ENCODE results near the gene CARD11.

The CARD11 gene

DNA sequence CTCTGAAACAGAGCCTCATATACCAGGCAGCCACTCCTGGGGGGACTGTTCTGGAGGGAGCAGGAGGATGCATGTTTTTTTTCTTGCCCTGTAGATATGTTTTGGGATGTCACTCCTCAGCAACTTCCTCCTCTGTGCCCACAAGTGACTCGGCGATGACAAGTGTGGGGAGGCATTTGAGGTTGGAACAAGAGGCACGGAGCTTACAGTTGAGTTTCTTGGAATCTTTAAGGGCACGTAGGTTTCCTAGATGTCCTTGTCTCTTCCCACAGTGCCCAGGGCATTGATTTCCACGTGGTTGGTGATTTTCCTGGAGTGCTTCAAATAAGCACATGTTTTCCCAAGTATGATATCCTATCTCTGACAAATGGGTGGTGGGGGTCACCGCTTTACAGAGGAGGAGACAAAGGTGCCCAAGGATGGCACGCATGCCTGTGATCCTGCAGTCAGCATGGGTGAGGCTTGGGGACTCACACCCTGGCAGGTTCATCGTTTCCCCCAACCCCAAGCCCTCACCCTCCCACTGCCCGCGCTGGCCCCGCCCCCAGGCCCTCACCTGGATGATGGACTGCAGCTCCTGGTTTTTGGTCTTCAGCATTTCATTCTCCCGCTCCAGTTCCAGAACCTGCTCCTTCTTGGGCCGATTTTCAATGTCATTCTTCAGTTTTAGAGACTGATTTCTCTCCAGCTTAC is 104.3 kb downstream of the CARD11 start:
- no peak for DNase-seq (ENCODE audit: low read depth)

DNA sequence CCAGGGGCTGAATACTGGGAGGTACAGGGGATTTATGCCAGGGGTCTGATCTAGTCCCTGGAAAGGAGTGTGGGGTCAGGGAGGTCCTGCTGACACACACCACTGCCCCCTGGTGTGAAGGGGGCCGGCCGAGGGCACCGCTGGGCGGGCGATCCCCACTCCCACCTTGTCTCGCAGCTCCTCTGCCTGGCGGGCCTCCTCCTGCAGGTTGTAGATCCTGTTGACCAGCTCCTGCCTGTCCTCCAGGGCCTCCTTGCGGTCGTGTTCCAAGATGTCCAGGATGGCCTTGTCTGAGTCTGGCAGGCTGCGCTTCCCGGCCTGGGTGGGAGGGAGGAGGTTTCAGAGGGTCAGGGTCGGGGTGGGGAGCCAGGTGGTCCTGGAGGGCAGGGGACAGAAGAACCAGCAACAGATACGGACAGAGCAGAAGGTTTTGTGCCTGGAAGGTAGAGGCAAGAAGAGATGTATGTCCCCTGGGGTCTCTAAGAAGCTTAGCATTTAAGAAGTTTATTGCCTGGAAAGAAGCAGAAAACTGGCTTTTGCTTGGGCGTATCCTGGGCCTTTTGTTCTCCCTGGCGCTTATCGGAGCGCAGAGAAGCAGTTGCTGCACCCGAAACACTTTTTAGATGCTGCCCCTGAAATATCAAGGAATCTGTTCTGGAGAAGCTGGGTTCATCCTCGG is 105.0 kb downstream of the CARD11 start:
- DNase-seq (ENCODE audit: low read depth): no peak

DNA sequence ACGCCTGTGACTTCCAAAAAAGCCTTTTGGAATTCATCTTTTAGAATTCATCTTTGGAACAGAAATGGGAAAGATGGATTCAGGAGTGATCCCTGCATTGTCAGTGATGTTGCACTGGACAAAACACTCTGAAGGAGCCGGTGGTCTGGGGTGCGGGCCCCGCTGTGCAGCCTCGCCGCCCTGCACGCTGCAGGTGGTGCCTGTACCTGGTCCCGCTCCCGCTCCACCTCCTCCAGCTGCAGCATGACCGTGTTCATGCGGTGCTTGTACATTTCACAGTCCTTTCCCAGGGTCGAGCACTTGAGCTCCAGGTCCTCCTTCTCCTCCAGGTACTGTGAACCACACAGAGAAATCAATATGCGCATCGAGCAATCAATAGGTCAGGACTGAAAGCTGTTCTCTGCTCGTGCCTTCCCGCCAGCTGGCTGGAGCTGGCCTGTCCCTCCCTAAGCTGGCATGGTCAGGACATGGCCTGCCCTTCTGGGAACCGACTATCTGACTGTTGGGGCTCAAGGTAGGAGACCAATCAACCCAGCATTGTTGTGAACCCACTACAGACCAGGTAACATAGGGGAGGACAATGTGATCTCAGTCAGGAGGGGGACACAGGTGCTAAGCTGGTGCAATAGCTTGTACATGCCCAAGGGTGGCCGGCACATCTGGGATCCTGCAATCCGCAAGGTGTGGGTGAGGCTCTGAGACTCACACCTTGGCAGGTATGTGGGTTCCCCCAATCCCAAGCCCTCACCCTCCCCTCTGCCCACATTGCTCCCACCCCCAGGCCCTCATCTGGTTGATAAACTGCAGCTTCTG is 105.8 kb downstream of the CARD11 start:
- DNase-seq (ENCODE audit: low read depth): no peak

DNA sequence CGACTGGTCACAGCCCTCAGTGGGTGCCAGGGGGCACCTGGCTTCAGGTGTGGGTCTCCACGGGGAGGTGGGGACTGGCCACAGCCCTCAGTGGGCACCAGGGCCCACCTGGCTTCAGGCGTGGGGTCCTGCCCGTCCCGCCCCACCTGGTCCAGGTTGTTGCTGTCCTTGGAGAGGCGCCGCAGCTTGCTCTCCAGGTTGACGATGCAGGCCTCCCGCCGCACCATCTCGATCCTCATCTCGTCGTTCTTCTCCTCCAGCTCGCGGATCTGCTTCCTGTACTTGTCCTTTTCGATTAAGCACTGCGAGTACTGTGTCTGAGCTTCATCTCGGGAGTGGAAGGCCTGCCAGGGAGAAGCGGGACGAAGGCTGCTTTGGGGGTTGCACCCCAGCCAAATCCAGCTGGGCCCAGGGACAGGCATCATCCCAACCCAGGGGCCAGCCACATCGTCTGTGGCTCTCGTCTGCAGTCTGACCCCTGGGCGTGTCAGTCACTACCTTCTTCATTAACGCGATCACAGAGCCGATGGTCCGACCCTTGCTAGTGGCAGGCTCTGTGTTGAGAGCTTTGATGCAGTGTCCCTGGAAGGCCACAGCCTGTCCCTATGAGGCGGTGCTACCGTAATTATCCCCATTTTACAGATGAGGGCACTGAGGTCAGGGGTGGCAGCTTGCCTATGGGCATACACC is 106.6 kb downstream of the CARD11 start:
- DNase-seq (ENCODE audit: low read depth): no peak

DNA sequence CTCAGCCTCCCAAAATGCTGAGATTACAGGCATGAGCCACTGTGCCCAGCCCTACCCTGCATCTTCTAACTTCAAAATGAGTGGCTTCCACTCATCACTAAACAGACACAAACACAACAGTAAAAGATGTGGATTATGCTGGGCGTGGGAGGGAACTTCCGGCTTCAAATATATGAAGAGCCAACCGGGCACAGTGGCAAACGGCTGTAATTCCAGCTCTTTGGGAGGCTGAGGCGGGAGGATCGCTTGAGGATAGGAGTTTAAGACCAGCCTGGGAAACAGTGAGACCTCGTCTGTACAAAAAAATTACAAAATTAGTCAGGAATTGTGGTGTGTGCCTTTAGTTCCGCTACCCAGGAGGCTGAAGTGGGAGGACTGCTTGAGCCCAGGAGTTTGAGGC is 107.4 kb downstream of the CARD11 start:
- DNase-seq (ENCODE audit: low read depth): no peak

DNA sequence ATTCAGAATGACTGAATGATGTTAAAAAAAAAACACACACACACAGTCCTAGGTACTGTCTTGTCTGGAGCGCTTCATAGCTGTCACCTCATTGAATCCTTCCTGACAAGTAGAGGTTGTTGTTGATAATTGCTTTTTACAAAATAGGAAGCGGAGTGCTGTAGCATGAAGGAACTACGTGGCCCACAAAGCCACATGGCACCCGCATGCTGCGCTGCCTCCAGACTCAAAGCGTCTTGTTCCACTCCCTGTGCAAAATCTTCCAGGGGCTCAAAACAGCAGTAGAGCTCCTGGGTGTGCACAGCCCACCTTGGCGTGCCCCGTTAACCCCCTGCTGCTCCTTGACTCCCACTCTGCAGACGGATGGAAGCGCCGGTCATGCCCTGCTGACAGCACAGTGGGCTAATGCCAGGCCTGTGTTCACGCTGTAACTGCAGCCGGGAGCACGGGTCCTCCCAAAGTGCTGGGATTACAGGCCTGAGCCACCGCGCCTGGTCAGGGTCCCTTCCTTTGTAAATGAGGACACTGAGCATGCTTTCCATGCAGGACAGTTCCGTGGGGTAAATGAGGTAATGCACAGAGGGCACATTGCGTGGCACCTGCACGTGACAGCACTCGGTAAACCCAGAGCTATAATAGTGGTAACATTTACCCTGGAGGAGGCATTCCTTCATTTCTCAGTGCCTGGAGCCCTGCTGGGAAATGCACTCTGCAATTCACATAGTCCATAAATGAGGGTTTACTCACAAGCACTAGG is 108.5 kb downstream of the CARD11 start:
- no peak for DNase-seq (ENCODE audit: low read depth)

DNA sequence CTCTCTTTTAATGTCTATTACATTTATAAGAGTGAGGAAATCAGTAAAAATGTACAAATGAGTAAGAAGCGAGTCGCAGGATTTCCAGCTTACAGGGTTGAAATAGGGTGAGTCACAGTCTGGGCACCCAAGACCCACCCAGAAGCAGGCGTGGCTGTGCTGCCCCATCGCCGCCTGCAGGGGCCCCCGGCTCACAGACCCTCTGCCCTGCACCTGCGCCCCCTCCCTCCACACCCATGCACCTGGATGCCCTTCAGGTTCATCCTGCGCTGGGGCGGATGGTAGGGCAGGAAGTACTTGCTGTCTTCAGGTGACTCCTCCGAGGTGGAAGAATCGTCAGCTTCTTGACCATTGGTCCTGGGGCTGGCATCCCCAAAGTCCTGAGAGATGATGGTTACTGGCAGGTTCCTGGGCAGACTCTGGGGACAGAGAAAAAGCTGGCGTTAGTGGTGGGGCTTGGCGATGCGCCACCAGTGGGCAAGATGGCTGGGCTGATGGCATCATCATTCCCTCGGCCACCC is 109.4 kb downstream of the CARD11 start:
- no peak for DNase-seq (ENCODE audit: low read depth)

DNA sequence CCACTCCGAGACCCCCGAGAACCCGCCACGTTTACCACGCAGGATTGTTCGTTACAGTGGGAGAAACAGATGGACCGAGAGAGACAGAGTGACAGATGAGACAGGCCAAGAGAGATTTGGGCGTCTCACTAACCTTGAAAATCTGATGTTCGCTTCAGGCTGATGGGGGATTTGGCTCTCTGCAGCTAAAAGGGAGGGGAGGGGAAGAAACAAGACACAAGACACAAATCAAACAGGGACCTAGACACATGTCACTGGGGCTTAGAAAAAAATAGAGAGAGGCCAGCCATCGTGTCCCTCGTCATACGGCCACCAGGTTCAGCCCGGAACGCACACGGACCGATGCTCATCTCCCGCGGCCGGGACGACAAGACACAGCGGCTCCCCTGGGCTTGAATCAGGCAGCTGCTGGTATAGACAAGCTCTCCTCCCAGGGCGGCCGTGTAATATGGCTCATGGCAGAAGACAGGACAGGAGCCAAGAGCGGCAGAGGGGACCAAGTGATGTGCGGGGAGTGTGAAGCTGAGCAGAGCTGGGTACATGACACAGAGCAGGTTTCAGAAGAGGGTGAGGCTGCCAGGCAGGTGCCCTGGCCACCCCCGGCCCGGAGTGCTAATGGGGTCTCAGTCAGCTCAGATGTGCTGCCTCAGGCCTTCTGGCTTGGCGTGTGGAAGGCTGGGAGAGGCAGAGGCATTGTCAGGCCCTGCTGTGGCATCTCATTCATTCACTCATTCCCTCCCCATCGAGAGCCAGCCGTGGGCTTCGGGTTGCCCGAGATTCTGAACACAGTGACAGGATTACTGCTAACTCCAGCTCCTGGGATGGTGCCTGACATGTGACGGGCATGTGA is 111.0 kb downstream of the CARD11 start:
- no peak for DNase-seq (ENCODE audit: low read depth)

DNA sequence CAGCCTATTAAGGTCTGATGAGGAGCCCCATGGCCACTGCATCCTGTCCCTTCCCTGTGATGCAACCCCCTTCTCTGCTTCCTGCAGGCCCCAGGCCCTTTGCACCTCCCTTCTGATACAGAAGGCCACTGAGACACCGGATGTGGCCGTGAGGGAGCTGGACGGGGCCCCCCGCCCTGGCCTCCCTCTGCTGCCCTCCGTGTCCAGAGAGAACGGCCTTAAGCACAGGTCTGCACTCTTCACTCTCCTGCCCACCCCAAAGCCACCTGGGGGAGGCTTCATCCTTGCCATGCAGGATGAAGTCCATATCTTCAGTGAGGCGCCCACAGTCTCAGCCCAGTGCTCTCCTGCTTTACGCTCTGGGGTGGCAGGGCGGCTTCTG is 112.6 kb downstream of the CARD11 start:
- DNase-seq (ENCODE audit: low read depth): no peak

DNA sequence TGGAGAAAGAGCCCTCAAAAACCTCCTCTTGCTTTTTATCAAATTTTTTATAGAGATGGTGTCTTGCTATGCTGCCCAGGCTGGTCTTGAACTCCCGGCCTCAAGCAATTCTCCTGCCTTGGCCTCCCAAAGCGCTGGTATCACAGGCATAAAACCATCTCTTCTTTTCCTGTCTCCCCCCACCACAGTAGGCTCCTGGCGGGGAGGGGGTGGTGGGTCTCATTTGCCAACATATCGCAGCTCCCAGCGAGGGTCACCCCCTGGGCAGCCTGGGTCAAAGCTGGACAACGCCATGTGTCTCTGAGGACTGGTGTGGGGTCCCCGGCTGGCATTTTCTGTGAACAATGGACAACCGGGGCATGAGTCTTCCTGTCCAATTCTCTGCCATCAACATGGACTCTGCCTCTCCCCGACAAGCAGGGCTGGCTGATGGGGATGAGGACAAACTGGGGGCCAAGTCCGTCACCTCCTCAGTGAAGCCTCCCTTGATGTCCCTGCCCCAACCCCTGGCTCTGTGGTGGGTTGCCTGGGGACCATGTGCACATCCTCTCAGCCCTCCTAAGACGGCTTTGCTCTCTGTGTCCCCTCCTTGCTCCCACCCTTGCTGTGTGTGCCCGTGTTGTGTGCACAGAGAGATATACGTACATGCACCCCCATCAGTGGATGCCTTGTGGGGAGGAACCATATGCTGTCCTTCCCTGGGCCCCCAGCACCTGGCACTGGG is 113.2 kb downstream of the CARD11 start:
- DNase-seq (ENCODE audit: low read depth): no peak

DNA sequence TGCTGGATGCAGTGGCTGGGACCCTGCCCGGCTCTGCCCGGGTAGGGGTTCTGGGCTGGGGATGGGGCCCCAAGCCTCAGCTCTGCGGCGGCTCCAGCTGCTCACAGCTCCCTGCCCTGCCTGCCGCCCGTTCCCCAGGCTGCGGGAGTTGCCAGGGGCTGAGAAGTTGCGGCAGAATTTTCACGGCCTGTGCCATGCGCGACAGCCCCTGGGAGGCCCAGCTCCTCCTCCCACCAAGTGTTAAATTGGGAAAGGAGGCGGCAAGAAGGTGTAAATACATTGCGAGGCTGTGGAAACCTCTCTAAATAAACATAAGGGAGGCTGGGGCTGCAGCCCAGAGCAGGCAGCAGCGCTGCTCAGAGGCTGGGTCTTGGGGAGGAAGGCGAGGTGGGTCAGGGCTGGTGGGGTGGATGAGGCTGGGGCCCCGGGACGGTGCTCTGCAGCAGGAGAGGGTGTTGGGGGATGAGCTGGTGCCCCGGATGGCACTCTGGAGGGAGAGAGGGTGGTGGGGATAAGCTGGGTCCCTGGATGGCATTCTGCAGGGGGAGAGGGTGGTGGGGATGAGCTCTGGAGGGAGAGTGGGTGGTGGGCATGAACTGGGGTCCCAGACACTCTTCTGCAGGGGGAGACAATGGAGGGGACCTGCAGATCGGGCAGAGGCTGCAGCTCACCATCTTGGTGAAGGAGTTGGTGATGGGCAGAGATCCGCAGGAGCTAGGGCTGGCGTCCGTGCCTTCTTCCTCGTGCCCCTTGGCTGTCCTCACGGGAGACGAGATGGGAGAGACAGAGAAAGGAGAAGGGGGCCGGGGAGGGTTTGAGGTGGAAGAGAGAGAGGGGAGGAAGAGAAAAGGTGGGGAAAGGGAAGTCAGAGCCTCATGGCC is 114.1 kb downstream of the CARD11 start:
- no peak for DNase-seq (ENCODE audit: low read depth)

DNA sequence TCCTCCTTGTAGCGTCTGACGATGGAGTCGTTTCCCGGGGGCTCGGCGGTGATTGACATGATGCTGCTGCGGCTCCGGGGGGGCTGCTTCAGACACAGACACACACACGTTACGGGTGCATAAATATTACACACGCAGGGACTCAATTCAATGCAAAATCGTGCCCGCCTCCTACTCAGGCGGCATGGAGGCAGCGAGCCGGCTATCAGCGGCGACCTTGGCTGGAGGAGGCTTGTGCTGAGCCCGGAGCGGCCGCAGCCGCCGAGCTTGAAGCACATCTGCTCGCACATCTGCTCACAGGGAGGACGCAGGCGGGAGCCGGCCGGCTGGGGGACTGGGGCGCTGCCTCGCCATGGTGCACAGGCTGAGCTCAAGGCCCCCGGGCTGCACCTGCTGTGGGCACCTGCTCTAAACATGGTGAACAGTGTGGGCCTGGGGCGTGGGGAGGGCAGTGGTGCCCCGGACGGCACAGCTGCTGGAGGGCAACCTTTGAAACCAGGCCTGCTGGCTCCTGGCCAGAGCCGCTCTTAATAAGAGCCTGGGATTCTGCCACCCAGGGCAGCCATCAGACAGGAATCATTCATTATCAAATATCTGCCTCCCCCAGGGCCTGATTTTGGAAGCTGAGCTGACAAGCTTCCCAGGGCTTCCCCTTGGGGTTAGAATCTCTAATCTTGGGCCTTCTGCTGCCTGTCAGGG is 114.9 kb downstream of the CARD11 start:
- DNase-seq (ENCODE audit: low read depth): no peak

DNA sequence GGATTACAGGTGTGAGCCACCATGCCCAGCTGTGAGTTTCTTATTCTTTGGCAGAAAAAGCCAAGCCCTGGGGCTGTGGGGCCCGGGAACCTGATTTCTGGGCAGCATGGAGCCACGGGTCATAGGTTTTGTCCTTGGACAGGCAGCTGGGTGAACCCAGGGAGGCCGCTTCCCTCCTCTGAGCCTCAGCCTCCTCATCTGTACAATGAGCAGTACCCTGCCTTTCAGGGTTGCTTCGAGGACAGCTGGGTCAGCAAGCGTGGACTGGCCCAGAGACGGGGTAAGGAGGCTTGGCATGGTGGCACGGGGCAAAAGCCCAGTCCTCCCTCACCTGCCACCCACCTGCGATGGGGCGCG is 115.4 kb downstream of the CARD11 start:
- no peak for DNase-seq (ENCODE audit: low read depth)

DNA sequence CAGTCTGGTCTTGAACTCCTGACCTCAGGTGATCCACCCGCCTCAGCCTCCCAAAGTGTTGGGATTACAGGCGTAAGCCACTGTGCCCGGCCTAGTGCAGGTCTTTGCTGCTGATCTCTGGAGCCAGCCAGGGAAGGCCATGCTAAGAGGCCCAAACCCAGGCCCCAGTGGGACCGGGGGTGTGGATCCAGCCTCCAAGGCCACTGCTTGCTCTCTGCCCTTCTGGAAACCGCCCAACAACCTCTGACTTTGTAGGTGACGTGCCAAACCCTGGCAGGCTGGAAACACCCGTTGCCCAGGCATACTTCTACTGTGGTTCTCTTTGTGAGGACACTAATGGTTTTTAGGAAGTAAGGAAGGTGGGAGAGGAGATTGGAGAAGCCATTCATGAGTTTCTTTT is 116.1 kb downstream of the CARD11 start:
- no peak for DNase-seq (ENCODE audit: low read depth)

DNA sequence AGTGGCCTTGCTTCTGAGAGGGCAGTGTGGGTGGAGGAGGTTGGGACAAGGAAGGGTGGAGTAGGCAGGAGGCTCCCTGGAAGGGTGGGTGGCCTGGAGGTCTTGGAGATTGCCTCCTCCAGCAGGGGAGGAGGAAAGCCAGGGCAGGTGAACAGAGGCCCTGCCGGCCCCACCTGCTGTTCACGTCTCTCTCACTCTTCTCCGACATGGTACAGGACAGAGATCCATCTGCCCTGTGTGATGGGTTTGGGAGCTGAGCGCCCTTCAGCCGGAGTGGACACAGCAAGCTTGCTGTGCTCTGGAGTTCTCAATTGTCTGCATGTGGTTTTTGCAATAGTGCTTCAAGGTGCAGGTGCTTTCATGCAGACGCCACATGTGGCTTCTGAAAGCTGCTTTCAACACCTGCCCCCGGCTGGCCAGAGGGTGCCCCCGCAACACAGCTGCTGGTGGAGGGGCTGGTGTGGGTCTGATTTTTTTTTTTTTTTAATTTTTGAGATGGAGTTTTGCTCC is 116.7 kb downstream of the CARD11 start:
- no peak for DNase-seq (ENCODE audit: low read depth)

DNA sequence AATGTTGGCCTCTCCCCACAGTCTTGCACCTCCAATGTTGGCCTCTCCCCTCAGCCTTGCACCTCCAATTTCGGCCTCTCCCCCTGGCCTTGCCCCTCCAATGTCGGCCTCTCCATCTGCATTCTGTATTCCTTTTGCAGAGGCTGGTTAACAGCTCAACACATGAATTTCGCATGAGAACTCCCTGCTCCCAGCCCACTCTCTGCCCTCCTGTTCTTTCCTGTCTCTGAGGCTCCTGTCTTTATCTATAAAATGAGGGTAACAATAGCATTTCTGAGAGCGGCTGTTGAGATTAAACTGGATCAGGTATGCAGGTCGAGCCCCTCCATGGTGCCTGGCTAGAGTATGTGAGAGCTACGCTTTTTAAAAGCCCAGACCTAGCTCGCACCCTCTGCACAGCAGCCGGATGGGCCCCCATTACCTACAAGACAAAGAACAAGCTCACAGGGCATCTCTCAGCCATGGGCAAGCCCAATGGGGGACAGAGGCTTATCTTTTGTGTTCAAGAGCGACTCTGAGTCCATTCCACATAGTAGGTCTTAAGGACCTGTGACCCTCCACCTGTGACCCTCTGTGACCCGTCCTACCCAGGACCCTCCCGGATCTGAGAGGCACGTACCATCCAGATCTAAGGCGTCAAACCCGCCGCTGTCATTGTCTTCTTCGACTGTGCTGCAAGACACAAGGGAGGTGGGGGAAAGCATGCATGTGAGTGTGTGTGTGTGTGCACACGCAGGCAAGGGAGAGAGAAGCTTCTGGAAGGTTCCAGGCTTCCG is 117.4 kb downstream of the CARD11 start:
- DNase-seq (ENCODE audit: low read depth): no peak

Measured in stimulated activated CD8-positive, alpha-beta memory T cell treated with anti-CD3 and anti-CD28 coated beads, Interleukin-12 subunit alpha, Interleukin-12 subunit beta, amount 100 ng/mL, for 4 hours (primary cell).